ENCODE results near the gene WDFY4.

The WDFY4 gene

GRCh38 chr10:48904861-48905260, 220.2 kb downstream of the WDFY4 start:
- Histone ChIP-seq H3K4me3 (ENCODE audit: low read depth, low read length) (no peak overlapping the region), H3K4me1 (ENCODE audit: control insufficient read depth, insufficient read depth, low read length) (no peaks in the 10 kb centered on the region), H3K36me3 (ENCODE audit: control insufficient read depth, insufficient read depth, low read length) (no peaks in the 10 kb centered on the region), H3K27me3 (ENCODE audit: control insufficient read depth, insufficient read depth, low read length) (no peaks in the 10 kb centered on the region), H3K9me3 (ENCODE audit: control insufficient read depth, insufficient read depth, low read length) (no peaks in the 10 kb centered on the region), H3K9ac (ENCODE audit: low read depth, low read length) (no peak overlapping the region)

GRCh38 chr10:48905311-48905710, 220.6 kb downstream of the WDFY4 start:
- H3K9me3 ChIP-seq (ENCODE audit: control insufficient read depth, insufficient read depth, low read length), result no peaks in the 10 kb centered on the region
- H3K4me1 ChIP-seq (ENCODE audit: control insufficient read depth, insufficient read depth, low read length), result no peaks in the 10 kb centered on the region
- H3K27me3 ChIP-seq (ENCODE audit: control insufficient read depth, insufficient read depth, low read length), result no peaks in the 10 kb centered on the region
- H3K9ac ChIP-seq (ENCODE audit: low read depth, low read length), result no peak overlapping the region
- no peak overlapping the region for H3K4me3 ChIP-seq (ENCODE audit: low read depth, low read length)
- no peaks in the 10 kb centered on the region for H3K36me3 ChIP-seq (ENCODE audit: control insufficient read depth, insufficient read depth, low read length)

- Histone ChIP-seq H3K36me3 (ENCODE audit: control insufficient read depth, insufficient read depth, low read length) (no peaks in the 10 kb centered on the region), H3K27me3 (ENCODE audit: control insufficient read depth, insufficient read depth, low read length) (no peaks in the 10 kb centered on the region), H3K4me3 (ENCODE audit: low read depth, low read length) (no peak overlapping the region)
Measured at GRCh38 chr10:48906841-48907240, 222.2 kb downstream of the WDFY4 start.

GRCh38 chr10:48907730-48908129, 223.1 kb downstream of the WDFY4 start:
- Histone ChIP-seq H3K4me3 (ENCODE audit: low read depth, low read length) (no peak overlapping the region), H3K9ac (ENCODE audit: low read depth, low read length) (no peak overlapping the region), H3K27me3 (ENCODE audit: control insufficient read depth, insufficient read depth, low read length) (no peaks in the 10 kb centered on the region), H3K4me1 (ENCODE audit: control insufficient read depth, insufficient read depth, low read length) (no peaks in the 10 kb centered on the region), H3K9me3 (ENCODE audit: control insufficient read depth, insufficient read depth, low read length) (no peaks in the 10 kb centered on the region), H3K36me3 (ENCODE audit: control insufficient read depth, insufficient read depth, low read length) (no peaks in the 10 kb centered on the region)

More at GRCh38 chr10:48906841-48907240, 222.2 kb downstream of the WDFY4 start:
- Histone ChIP-seq H3K4me1 (ENCODE audit: control insufficient read depth, insufficient read depth, low read length) (no peaks in the 10 kb centered on the region), H3K9ac (ENCODE audit: low read depth, low read length) (no peak overlapping the region), H3K9me3 (ENCODE audit: control insufficient read depth, insufficient read depth, low read length) (no peaks in the 10 kb centered on the region)

- Histone ChIP-seq H3K9me3 (ENCODE audit: control insufficient read depth, insufficient read depth, low read length) (no peaks in the 10 kb centered on the region), H3K27me3 (ENCODE audit: control insufficient read depth, insufficient read depth, low read length) (no peaks in the 10 kb centered on the region), H3K4me3 (ENCODE audit: low read depth, low read length) (no peak overlapping the region), H3K9ac (ENCODE audit: low read depth, low read length) (no peak overlapping the region), H3K36me3 (ENCODE audit: control insufficient read depth, insufficient read depth, low read length) (no peaks in the 10 kb centered on the region), H3K4me1 (ENCODE audit: control insufficient read depth, insufficient read depth, low read length) (no peaks in the 10 kb centered on the region)
Measured at GRCh38 chr10:48910548-48910947, 225.9 kb downstream of the WDFY4 start.

- Histone ChIP-seq H3K9ac (ENCODE audit: low read depth, low read length) (no peak overlapping the region), H3K9me3 (ENCODE audit: control insufficient read depth, insufficient read depth, low read length) (no peaks in the 10 kb centered on the region), H3K4me3 (ENCODE audit: low read depth, low read length) (no peak overlapping the region), H3K27me3 (ENCODE audit: control insufficient read depth, insufficient read depth, low read length) (no peaks in the 10 kb centered on the region), H3K36me3 (ENCODE audit: control insufficient read depth, insufficient read depth, low read length) (no peaks in the 10 kb centered on the region), H3K4me1 (ENCODE audit: control insufficient read depth, insufficient read depth, low read length) (no peaks in the 10 kb centered on the region)
Measured at GRCh38 chr10:48913674-48914073, 229.0 kb downstream of the WDFY4 start.

- Histone ChIP-seq H3K36me3 (ENCODE audit: control insufficient read depth, insufficient read depth, low read length) (no peaks in the 10 kb centered on the region), H3K9ac (ENCODE audit: low read depth, low read length) (no peak overlapping the region), H3K9me3 (ENCODE audit: control insufficient read depth, insufficient read depth, low read length) (no peaks in the 10 kb centered on the region), H3K27me3 (ENCODE audit: control insufficient read depth, insufficient read depth, low read length) (no peaks in the 10 kb centered on the region), H3K4me3 (ENCODE audit: low read depth, low read length) (no peak overlapping the region), H3K4me1 (ENCODE audit: control insufficient read depth, insufficient read depth, low read length) (no peaks in the 10 kb centered on the region)
Measured at GRCh38 chr10:48923748-48924147, 239.1 kb downstream of the WDFY4 start.

- Histone ChIP-seq H3K9me3 (ENCODE audit: control insufficient read depth, insufficient read depth, low read length) (no peaks in the 10 kb centered on the region), H3K4me1 (ENCODE audit: control insufficient read depth, insufficient read depth, low read length) (no peaks in the 10 kb centered on the region), H3K4me3 (ENCODE audit: low read depth, low read length) (no peak overlapping the region), H3K9ac (ENCODE audit: low read depth, low read length) (no peak overlapping the region), H3K36me3 (ENCODE audit: control insufficient read depth, insufficient read depth, low read length) (no peaks in the 10 kb centered on the region), H3K27me3 (ENCODE audit: control insufficient read depth, insufficient read depth, low read length) (no peaks in the 10 kb centered on the region)
Measured at GRCh38 chr10:48924988-48925387, 240.3 kb downstream of the WDFY4 start.

- Histone ChIP-seq H3K9ac (ENCODE audit: low read depth, low read length) (no peak overlapping the region), H3K9me3 (ENCODE audit: control insufficient read depth, insufficient read depth, low read length) (no peaks in the 10 kb centered on the region), H3K27me3 (ENCODE audit: control insufficient read depth, insufficient read depth, low read length) (no peaks in the 10 kb centered on the region), H3K4me3 (ENCODE audit: low read depth, low read length) (no peak overlapping the region), H3K36me3 (ENCODE audit: control insufficient read depth, insufficient read depth, low read length) (no peaks in the 10 kb centered on the region), H3K4me1 (ENCODE audit: control insufficient read depth, insufficient read depth, low read length) (peaks cover 1% of the 10 kb centered on the region)
Measured at GRCh38 chr10:48926255-48926654, 241.6 kb downstream of the WDFY4 start.

GRCh38 chr10:48926764-48927540, 242.3 kb downstream of the WDFY4 start:
- Histone ChIP-seq H3K9me3 (ENCODE audit: control insufficient read depth, insufficient read depth, low read length) (no peaks in the 10 kb centered on the region), H3K9ac (ENCODE audit: low read depth, low read length) (no peak overlapping the region), H3K27me3 (ENCODE audit: control insufficient read depth, insufficient read depth, low read length) (no peaks in the 10 kb centered on the region), H3K36me3 (ENCODE audit: control insufficient read depth, insufficient read depth, low read length) (no peaks in the 10 kb centered on the region), H3K4me3 (ENCODE audit: low read depth, low read length) (no peak overlapping the region), H3K4me1 (ENCODE audit: control insufficient read depth, insufficient read depth, low read length) (peaks cover 2% of the 10 kb centered on the region)

- Histone ChIP-seq H3K4me3 (ENCODE audit: low read depth, low read length) (no peak overlapping the region), H3K9me3 (ENCODE audit: control insufficient read depth, insufficient read depth, low read length) (no peaks in the 10 kb centered on the region), H3K36me3 (ENCODE audit: control insufficient read depth, insufficient read depth, low read length) (no peaks in the 10 kb centered on the region), H3K4me1 (ENCODE audit: control insufficient read depth, insufficient read depth, low read length) (peaks cover 2% of the 10 kb centered on the region), H3K27me3 (ENCODE audit: control insufficient read depth, insufficient read depth, low read length) (no peaks in the 10 kb centered on the region), H3K9ac (ENCODE audit: low read depth, low read length) (no peak overlapping the region)
Measured at GRCh38 chr10:48929413-48929990, 244.8 kb downstream of the WDFY4 start.

- Histone ChIP-seq H3K36me3 (ENCODE audit: control insufficient read depth, insufficient read depth, low read length) (no peaks in the 10 kb centered on the region), H3K4me1 (ENCODE audit: control insufficient read depth, insufficient read depth, low read length) (peaks cover 2% of the 10 kb centered on the region), H3K9me3 (ENCODE audit: control insufficient read depth, insufficient read depth, low read length) (no peaks in the 10 kb centered on the region), H3K4me3 (ENCODE audit: low read depth, low read length) (no peak overlapping the region), H3K27me3 (ENCODE audit: control insufficient read depth, insufficient read depth, low read length) (no peaks in the 10 kb centered on the region), H3K9ac (ENCODE audit: low read depth, low read length) (no peak overlapping the region)
Measured at GRCh38 chr10:48931188-48931587, 246.5 kb downstream of the WDFY4 start.

Data from iPS-15b (cell line).